Esophagus muscularis mucosa (tissue), 4 donors: ENCODE measurements around the gene POLR3GL. TPM values are rescaled to one million over a fixed set of nuclear protein-coding genes. Genes with fewer than 3 reads are reported as not detected.

Source experiments
- DNase-seq: peaks from one replicate; pipeline ENCODE4 v3.0.0-alpha.2; 2017; ENCODE audit errors: extremely low spot score
- H3K27ac ChIP-seq, 4 donors: fragments of 200-600 bp; sonication (generic); replicated peaks in 1 of 4; 1 replicate in 3 of 4; 2 replicates in 1 of 4; pipeline ENCODE4 v1.5.1; 2016 to 2019; ENCODE audit warnings: mild to moderate bottlenecking in 1 of 4
- H3K27me3 ChIP-seq, 4 donors: fragments of 200-600 bp; sonication (generic); one replicate each; pipeline versions ENCODE4 v1.5.1 to v1.6.0; 2016 to 2019
- H3K36me3 ChIP-seq, 4 donors: fragments of 200-600 bp; sonication (generic); one replicate each; pipeline ENCODE4 v1.5.1; 2016 to 2019
- H3K4me1 ChIP-seq, 4 donors: fragments of 200-600 bp; sonication (generic); one replicate each; pipeline ENCODE4 v1.5.1; 2016 to 2019
- H3K4me3 ChIP-seq, 4 donors: fragments of 200-600 bp; sonication (generic); 1 replicate in 2 of 4; 2 replicates in 2 of 4; pipeline ENCODE4 v1.5.1; 2016 to 2019; ENCODE audit warnings: mild to moderate bottlenecking in 4 of 4, moderate library complexity in 1 of 4
- H3K9me3 ChIP-seq, 4 donors: fragments of 200-600 bp; sonication (generic); 1 replicate in 3 of 4; 2 replicates in 1 of 4; pipeline ENCODE4 v1.5.1; 2016 to 2019
- EP300 ChIP-seq: sonication (generic); formaldehyde crosslinking; IDR thresholded peaks from one replicate; pipeline ENCODE4 v1.6.1; 2017; ENCODE audit warnings: antibody characterized with exemption
- POLR2A ChIP-seq: fragments of 450-650 bp; IDR thresholded peaks from one replicate; pipeline ENCODE4 v1.6.1; 2017; ENCODE audit warnings: antibody characterized with exemption, moderate library complexity, mild to moderate bottlenecking, low read depth
- POLR2AphosphoS5 ChIP-seq, 2 donors: sonication (generic); formaldehyde crosslinking; IDR thresholded peaks; one replicate each; pipeline ENCODE4 v1.6.1; 2017; ENCODE audit warnings: antibody characterized with exemption in 2 of 2
- WGBS: methylation state at CpG from one replicate; pipeline ENCODE4 v1.1.5; 2018; 5-methylcytosine and 5-hydroxymethylcytosine counted together
- intact Hi-C: fragments of 100-400 bp; cut with DNase I; formaldehyde crosslinking; loops from one replicate; pipeline ENCODE4 v1.15.1; 2023
- total RNA-seq, 4 donors: library from RNA; depleted of rRNA; stranded (reverse); fragments of >200 nt; gene quantifications; one replicate each; pipeline versions ENCODE4 v1.1.0 to v1.2.1, GENCODE V29; 2016
- TF ChIP-seq, protein P1 (sequence below), 3 experiments: fragments of 200-600 bp in 2 of 3; fragments of 450-650 bp in 1 of 3; sonication (generic) in 2 of 3; IDR thresholded peaks; one replicate each; pipeline ENCODE4 v1.5.1; 2017 to 2019; ENCODE audit warnings: antibody characterized with exemption in 3 of 3, mild to moderate bottlenecking in 2 of 3, moderate library complexity in 1 of 3

The POLR3GL gene
- total RNA-seq, 4 donors from 2014 or later: 29.0 to 41.5 (median 35.5) TPM

DNA sequence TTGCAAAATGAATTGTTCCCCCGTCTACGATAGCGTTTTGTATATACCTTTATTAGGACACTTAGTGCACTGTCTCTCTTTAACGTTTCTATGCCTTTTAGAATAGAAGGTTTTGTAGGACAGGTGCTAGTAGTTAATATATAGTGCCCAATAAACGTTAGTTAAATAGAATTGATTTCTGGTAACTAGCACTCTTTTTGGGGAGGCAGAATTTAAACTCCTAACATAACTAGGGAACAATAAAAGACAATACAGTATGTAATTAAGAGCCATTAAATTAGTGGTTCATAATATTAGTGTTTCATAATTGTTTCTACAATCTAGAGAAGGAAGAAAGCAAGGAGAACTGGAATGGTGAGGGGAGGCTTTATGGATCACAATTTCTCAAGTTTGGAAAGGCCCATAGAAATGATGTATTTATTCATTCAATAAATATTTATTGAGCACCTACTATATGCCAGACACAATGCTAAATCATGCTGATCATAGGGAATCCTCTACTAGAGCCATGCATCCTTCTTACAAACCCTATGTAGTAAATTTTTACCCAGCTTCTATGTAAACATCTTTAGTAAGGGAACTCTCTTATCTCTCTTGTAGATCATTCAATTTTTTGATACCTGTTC, 742 bp downstream of the POLR3GL start:
- H3K27me3 ChIP-seq: no peaks in the 10 kb centered on the region
- H3K36me3 ChIP-seq: no peaks in the 10 kb centered on the region
- H3K4me3 ChIP-seq: peak overlapping the region; percentile 58 to 76 (median 68)
- peaks cover 0 to 9% (median 3%) of the 10 kb centered on the region in 4 donors for H3K9me3 ChIP-seq
- DNase-seq: no peak
- H3K4me1 ChIP-seq: peaks cover 20 to 56% (median 54%) of the 10 kb centered on the region in 4 donors
- peak overlapping the region; percentile 98 to 100 (median 98) for H3K27ac ChIP-seq
- intact Hi-C loops: no loop called here
- WGBS: 2% methylated on average over 5 of the region's 5 CpGs
- TF ChIP-seq POLR2AphosphoS5 (IDR thresholded peaks at IDR 0.05) (no peak), EP300 (no peak), POLR2A (no peak)
- TF ChIP-seq, protein P1, sequence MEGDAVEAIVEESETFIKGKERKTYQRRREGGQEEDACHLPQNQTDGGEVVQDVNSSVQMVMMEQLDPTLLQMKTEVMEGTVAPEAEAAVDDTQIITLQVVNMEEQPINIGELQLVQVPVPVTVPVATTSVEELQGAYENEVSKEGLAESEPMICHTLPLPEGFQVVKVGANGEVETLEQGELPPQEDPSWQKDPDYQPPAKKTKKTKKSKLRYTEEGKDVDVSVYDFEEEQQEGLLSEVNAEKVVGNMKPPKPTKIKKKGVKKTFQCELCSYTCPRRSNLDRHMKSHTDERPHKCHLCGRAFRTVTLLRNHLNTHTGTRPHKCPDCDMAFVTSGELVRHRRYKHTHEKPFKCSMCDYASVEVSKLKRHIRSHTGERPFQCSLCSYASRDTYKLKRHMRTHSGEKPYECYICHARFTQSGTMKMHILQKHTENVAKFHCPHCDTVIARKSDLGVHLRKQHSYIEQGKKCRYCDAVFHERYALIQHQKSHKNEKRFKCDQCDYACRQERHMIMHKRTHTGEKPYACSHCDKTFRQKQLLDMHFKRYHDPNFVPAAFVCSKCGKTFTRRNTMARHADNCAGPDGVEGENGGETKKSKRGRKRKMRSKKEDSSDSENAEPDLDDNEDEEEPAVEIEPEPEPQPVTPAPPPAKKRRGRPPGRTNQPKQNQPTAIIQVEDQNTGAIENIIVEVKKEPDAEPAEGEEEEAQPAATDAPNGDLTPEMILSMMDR (IDR thresholded peaks at IDR 0.05): no peak

GRCh38 chr1:145967288-145967687, 2.8 kb downstream of the POLR3GL start:
- no peak overlapping the region for H3K4me3 ChIP-seq
- no peak for DNase-seq
- TF ChIP-seq, protein P1 (IDR thresholded peaks at IDR 0.05): no peak
- no peak for TF ChIP-seq POLR2A
- TF ChIP-seq POLR2AphosphoS5 (IDR thresholded peaks at IDR 0.05): no peak
- no peak for TF ChIP-seq EP300
- H3K9me3 ChIP-seq: peaks cover 0 to 9% (median 3%) of the 10 kb centered on the region in 4 donors
- H3K36me3 ChIP-seq: no peaks in the 10 kb centered on the region
- H3K27me3 ChIP-seq: no peaks in the 10 kb centered on the region
- 95% methylated on average over 2 of the region's 2 CpGs for WGBS
- intact Hi-C loops: no loop called here
- H3K27ac ChIP-seq: no peak overlapping the region
- peaks cover 19 to 40% (median 38%) of the 10 kb centered on the region in 4 donors for H3K4me1 ChIP-seq

DNA sequence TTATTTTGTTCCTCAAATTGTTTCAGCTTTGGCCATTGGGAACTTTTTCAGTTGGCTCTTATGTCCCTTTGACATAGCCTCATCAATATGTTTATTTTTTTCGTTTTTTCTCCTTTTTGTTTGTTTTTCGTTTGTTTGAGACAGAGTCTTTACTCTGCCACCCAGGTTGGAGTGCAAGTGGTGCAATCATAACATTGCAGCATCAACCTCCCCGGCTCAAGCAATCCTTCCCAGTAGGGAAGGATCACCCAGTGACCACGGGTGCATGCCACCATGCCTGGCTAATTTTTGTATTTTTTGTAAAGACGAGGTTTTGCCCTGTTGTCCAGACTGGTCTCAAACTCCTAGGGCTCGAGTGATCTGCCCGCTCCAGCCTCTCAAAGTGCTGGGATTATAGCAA, 8.1 kb downstream of the POLR3GL start:
- H3K4me3 ChIP-seq: no peak overlapping the region
- no peaks in the 10 kb centered on the region for H3K27me3 ChIP-seq
- TF ChIP-seq, protein P1 (IDR thresholded peaks at IDR 0.05): no peak
- no peak for TF ChIP-seq POLR2A
- no peak for TF ChIP-seq POLR2AphosphoS5 (IDR thresholded peaks at IDR 0.05)
- TF ChIP-seq EP300: no peak
- H3K4me1 ChIP-seq: peaks cover 5 to 9% (median 7%) of the 10 kb centered on the region in 4 donors
- H3K27ac ChIP-seq: no peak overlapping the region
- DNase-seq: no peak
- peaks cover 0 to 12% (median 5%) of the 10 kb centered on the region in 4 donors for H3K36me3 ChIP-seq
- intact Hi-C loops: no loop called here
- H3K9me3 ChIP-seq: peaks cover 0 to 1% (median under 1%) of the 10 kb centered on the region in 4 donors
- 71% methylated on average over 7 of the region's 7 CpGs for WGBS

DNA sequence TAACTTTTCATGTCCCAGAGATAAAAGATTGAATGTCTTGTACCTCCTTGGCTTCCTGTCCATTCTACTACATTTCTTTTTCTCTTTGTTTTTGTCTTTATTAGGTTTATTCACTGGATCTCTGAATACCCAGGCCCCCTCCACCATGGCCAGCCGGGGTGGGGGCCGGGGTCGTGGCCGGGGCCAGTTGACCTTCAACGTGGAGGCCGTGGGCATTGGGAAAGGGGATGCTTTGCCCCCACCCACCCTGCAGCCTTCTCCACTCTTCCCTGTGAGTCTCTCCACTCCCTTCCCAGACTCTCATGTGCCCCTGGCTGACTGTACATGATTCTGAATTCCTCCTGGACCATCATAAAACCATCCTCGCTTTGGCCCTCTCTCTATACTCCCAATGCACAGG, 10.2 kb downstream of the POLR3GL start:
- no peaks in the 10 kb centered on the region for H3K9me3 ChIP-seq
- 83% methylated on average over 7 of the region's 7 CpGs for WGBS
- no peaks in the 10 kb centered on the region for H3K27me3 ChIP-seq
- peaks cover 0 to 12% (median 5%) of the 10 kb centered on the region in 4 donors for H3K36me3 ChIP-seq
- H3K4me3 ChIP-seq: no peak overlapping the region
- no peak for DNase-seq
- TF ChIP-seq EP300 (no peak), POLR2A (no peak), POLR2AphosphoS5 (IDR thresholded peaks at IDR 0.05) (no peak)
- TF ChIP-seq, protein P1 (IDR thresholded peaks at IDR 0.05): no peak
- H3K4me1 ChIP-seq: peaks cover 20 to 29% (median 27%) of the 10 kb centered on the region in 4 donors
- no peak overlapping the region for H3K27ac ChIP-seq
- intact Hi-C loops: no loop called here
